Ascending aorta (tissue), 2 donors: Measurements from ENCODE around the gene DLGAP4. TPM values are rescaled to one million over a fixed set of nuclear protein-coding genes. Genes with fewer than 3 reads are reported as not detected.

Experiments used
- DNase-seq, 2 donors: peaks; one replicate each; pipeline ENCODE4 v3.0.0-alpha.2; 2019; ENCODE audit warnings: low spot score in 2 of 2
- H3K27ac ChIP-seq, 2 donors: fragments of 200-600 bp; sonication (generic); one replicate each; pipeline ENCODE4 v1.5.1; 2016 to 2017; ENCODE audit warnings: mild to moderate bottlenecking in 1 of 2
- H3K27me3 ChIP-seq: fragments of 200-600 bp; sonication (generic); one replicate; pipeline ENCODE4 v1.5.1; 2017
- H3K36me3 ChIP-seq, 2 donors: fragments of 200-600 bp; sonication (generic); one replicate each; pipeline ENCODE4 v1.5.1; 2016
- H3K4me1 ChIP-seq, 2 donors: fragments of 200-600 bp; sonication (generic); one replicate each; pipeline ENCODE4 v1.5.1; 2016 to 2017; ENCODE audit warnings: mild to moderate bottlenecking in 1 of 2
- H3K4me3 ChIP-seq, 2 donors: fragments of 200-600 bp; sonication (generic); one replicate each; pipeline ENCODE4 v1.5.1; 2016 to 2017; ENCODE audit warnings: mild to moderate bottlenecking in 1 of 2
- H3K9me3 ChIP-seq, 2 donors: fragments of 200-600 bp; sonication (generic); one replicate each; pipeline ENCODE4 v1.5.1; 2016
- intact Hi-C: fragments of 100-400 bp; cut with DNase I; formaldehyde crosslinking; loops from one replicate; pipeline ENCODE4 v1.15.1; 2023
- total RNA-seq: library from RNA; depleted of rRNA; stranded (reverse); fragments of >200 nt; gene quantifications from one replicate; pipeline ENCODE4 v1.1.0, GENCODE V29; 2016
- TF ChIP-seq, protein P1 (sequence below), 3 experiments: fragments of 200-600 bp in 2 of 3; fragments of 450-650 bp in 1 of 3; sonication (generic) in 2 of 3; IDR thresholded peaks; one replicate each; pipeline ENCODE4 v1.5.1; 2016 to 2019; ENCODE audit warnings: antibody characterized with exemption in 3 of 3, mild to moderate bottlenecking in 1 of 3, moderate library complexity in 1 of 3

Gene DLGAP4
- total RNA-seq, 1 donor from 2014 or later = 98.2 TPM

DNA sequence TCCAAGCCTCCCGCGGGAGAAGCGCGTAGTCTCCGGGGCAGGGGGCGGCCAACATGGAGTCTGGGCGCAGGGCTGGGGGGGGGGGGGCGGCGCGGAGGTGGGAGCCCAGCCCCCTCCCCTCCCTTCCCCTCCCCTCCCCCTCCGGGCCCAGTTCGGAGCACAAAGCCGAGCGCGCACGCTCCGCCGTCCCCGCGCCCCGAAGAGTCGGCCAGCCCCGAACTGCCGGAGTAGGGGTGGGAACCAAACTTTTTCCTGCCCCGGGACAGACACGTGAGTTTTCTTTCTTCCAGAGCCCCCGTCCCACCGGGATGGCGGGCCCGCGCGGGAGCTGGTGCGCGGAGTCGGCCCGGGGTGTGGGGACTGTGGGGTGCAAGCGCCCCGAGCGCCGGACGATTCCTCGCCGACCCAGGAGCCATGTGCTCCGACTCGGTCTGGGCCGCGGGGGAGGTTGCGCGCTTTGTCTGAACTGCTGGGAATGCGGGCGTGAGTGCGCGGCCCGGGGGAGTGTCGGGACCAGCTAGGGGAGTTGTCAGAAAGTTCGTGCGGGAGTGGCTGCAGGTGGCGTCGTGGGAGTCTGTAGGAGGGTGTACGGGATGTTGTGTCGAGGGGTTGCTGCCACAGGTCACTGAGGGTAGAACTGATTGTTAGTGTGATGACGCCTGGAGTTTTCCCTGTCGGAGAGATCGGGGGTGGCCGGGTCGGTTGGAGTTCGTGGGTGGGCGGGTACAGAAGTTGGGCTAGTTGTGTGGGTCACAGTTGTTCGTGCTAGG lies 268.4 kb downstream of the DLGAP4 start:
- Histone ChIP-seq H3K36me3 (peaks cover 0 to 4% of the 10 kb centered on the region in 2 donors), H3K9me3 (no peaks in the 10 kb centered on the region), H3K27ac (peak overlapping the region; percentile 68 to 83), H3K27me3 (no peaks in the 10 kb centered on the region), H3K4me1 (peaks cover 0 to 20% of the 10 kb centered on the region in 2 donors), H3K4me3 (peak overlapping the region; percentile 63 to 79)
- peak in 1 of 2 donors; percentile 74 for DNase-seq
- TF ChIP-seq, protein P1, sequence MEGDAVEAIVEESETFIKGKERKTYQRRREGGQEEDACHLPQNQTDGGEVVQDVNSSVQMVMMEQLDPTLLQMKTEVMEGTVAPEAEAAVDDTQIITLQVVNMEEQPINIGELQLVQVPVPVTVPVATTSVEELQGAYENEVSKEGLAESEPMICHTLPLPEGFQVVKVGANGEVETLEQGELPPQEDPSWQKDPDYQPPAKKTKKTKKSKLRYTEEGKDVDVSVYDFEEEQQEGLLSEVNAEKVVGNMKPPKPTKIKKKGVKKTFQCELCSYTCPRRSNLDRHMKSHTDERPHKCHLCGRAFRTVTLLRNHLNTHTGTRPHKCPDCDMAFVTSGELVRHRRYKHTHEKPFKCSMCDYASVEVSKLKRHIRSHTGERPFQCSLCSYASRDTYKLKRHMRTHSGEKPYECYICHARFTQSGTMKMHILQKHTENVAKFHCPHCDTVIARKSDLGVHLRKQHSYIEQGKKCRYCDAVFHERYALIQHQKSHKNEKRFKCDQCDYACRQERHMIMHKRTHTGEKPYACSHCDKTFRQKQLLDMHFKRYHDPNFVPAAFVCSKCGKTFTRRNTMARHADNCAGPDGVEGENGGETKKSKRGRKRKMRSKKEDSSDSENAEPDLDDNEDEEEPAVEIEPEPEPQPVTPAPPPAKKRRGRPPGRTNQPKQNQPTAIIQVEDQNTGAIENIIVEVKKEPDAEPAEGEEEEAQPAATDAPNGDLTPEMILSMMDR (IDR thresholded peaks at IDR 0.05) = no peak
- intact Hi-C loops = loop anchor here (1.0 kb wide), 1 partner anchor 31 kb away; the partner anchor contains the start of gene RAB5IF

DNA sequence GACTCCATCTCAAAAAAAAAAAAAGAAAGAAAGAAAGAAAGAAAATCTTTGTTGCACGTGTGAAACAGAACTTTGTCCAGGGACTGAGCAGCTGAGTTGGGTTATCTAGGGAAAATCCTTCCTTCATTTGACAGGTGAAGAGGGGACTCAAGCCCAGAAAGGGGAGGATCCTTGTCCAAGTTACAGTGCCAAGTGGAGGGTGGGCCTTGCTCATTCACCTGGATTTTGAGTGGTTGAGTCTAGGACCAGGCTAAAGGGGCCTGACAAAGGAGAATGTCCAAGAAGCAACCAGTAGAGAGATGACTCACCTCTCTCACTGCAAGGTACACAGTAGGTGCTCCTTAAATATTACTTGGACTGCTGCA lies 269.9 kb downstream of the DLGAP4 start:
- H3K4me1 ChIP-seq = peaks cover 0 to 20% of the 10 kb centered on the region in 2 donors
- H3K9me3 ChIP-seq = no peaks in the 10 kb centered on the region
- H3K27me3 ChIP-seq = no peaks in the 10 kb centered on the region
- TF ChIP-seq, protein P1 (IDR thresholded peaks at IDR 0.05) = no peak
- peak overlapping the region in 1 of 2 donors; percentile 83 for H3K27ac ChIP-seq
- no peak overlapping the region for H3K4me3 ChIP-seq
- DNase-seq = no peak
- peaks cover 8 to 15% of the 10 kb centered on the region in 2 donors for H3K36me3 ChIP-seq
- intact Hi-C loops = no loop called here

Other genes with a start within 250 kb of the DLGAP4 start
- gene EPB41L1, start 151.6 kb upstream of the DLGAP4 start, total RNA-seq = 16.7 TPM
- gene AAR2, start 69.9 kb upstream of the DLGAP4 start, total RNA-seq = 51.4 TPM
- gene MYL9, start 235.2 kb downstream of the DLGAP4 start, total RNA-seq = 717 TPM